Measurements from ENCODE around the gene CCDC71L. TPM values are rescaled to one million over a fixed set of nuclear protein-coding genes. Genes with fewer than 3 reads are reported as not detected.
"Not testable (repeated sequence)": the region's sequence is repeated elsewhere in the genome, so short reads cannot be mapped to it uniquely, and the experiment has no call there.

The CCDC71L gene
- total RNA-seq, 1 experiment from 2014 or later: 18.4 TPM

- H3K27ac ChIP-seq (ENCODE audit: low read depth, low read length, poor library complexity, severe bottlenecking): no peak overlapping the region
These were observed 21.0 kb upstream of the CCDC71L start for GRCh38 chr7:106681815-106682495.

GRCh38 chr7:106679153-106679931, 18.4 kb upstream of the CCDC71L start:
- POLR2A ChIA-PET (ENCODE audit: low non-redundant PET): no interaction called here
- Histone ChIP-seq H3K27ac (ENCODE audit: low read depth, low read length, poor library complexity, severe bottlenecking) (no peak overlapping the region), H3K9me3 (ENCODE audit: low read depth, low read length, poor library complexity, severe bottlenecking) (no peaks in the 10 kb centered on the region), H3K27me3 (replicated peaks; ENCODE audit: insufficient read depth, low read depth, low read length, poor library complexity) (no peaks in the 10 kb centered on the region), H3K36me3 (ENCODE audit: insufficient read depth, low read length, poor library complexity, severe bottlenecking) (no peaks in the 10 kb centered on the region), H3K4me3 (ENCODE audit: low read depth, low read length, poor library complexity, severe bottlenecking) (no peak overlapping the region), H3K4me1 (ENCODE audit: insufficient read depth, low read length, poor library complexity, severe bottlenecking) (no peaks in the 10 kb centered on the region)
- CTCF ChIA-PET: no interaction called here
- DNase-seq (ENCODE audit: low spot score): no peak
- BruUV-seq (replicated peaks): no TSS peak
- intact Hi-C loops (cut with micrococcal nuclease; ENCODE audit: unreplicated experiment): no loop called here
- TF ChIP-seq EZH2 (IDR thresholded peaks at IDR 0.05; ENCODE audit: borderline replicate concordance, low read depth, low read length, poor library complexity, severe bottlenecking): no peak
- TF ChIP-seq CTCF (conservative IDR thresholded peaks at IDR 0.05; ENCODE audit: low read depth, low read length): no peak

More at GRCh38 chr7:106681815-106682495, 21.0 kb upstream of the CCDC71L start:
- no peak for DNase-seq (ENCODE audit: low spot score)
- ChIA-PET POLR2A (ENCODE audit: low non-redundant PET) (no interaction called here), CTCF (no interaction called here)
- H3K27me3 ChIP-seq (replicated peaks; ENCODE audit: insufficient read depth, low read depth, low read length, poor library complexity): no peaks in the 10 kb centered on the region
- no peak for TF ChIP-seq EZH2 (IDR thresholded peaks at IDR 0.05; ENCODE audit: borderline replicate concordance, low read depth, low read length, poor library complexity, severe bottlenecking)
- TF ChIP-seq CTCF (conservative IDR thresholded peaks at IDR 0.05; ENCODE audit: low read depth, low read length): no peak
- BruUV-seq (replicated peaks): no TSS peak
- H3K4me3 ChIP-seq (ENCODE audit: low read depth, low read length, poor library complexity, severe bottlenecking): no peak overlapping the region
- no peaks in the 10 kb centered on the region for H3K9me3 ChIP-seq (ENCODE audit: low read depth, low read length, poor library complexity, severe bottlenecking)
- H3K4me1 ChIP-seq (ENCODE audit: insufficient read depth, low read length, poor library complexity, severe bottlenecking): no peaks in the 10 kb centered on the region
- H3K36me3 ChIP-seq (ENCODE audit: insufficient read depth, low read length, poor library complexity, severe bottlenecking): no peaks in the 10 kb centered on the region
- intact Hi-C loops (cut with micrococcal nuclease; ENCODE audit: unreplicated experiment): no loop called here

GRCh38 chr7:106678795-106679152, 17.8 kb upstream of the CCDC71L start:
- CTCF ChIA-PET: no interaction called here
- Histone ChIP-seq H3K27ac (ENCODE audit: low read depth, low read length, poor library complexity, severe bottlenecking) (no peak overlapping the region), H3K9me3 (ENCODE audit: low read depth, low read length, poor library complexity, severe bottlenecking) (no peaks in the 10 kb centered on the region), H3K36me3 (ENCODE audit: insufficient read depth, low read length, poor library complexity, severe bottlenecking) (no peaks in the 10 kb centered on the region), H3K4me1 (ENCODE audit: insufficient read depth, low read length, poor library complexity, severe bottlenecking) (no peaks in the 10 kb centered on the region), H3K27me3 (replicated peaks; ENCODE audit: insufficient read depth, low read depth, low read length, poor library complexity) (no peaks in the 10 kb centered on the region), H3K4me3 (ENCODE audit: low read depth, low read length, poor library complexity, severe bottlenecking) (no peak overlapping the region)
- POLR2A ChIA-PET (ENCODE audit: low non-redundant PET): no interaction called here
- no TSS peak for BruUV-seq (replicated peaks)
- intact Hi-C loops (cut with micrococcal nuclease; ENCODE audit: unreplicated experiment): no loop called here
- TF ChIP-seq CTCF (conservative IDR thresholded peaks at IDR 0.05; ENCODE audit: low read depth, low read length) (no peak), EZH2 (IDR thresholded peaks at IDR 0.05; ENCODE audit: borderline replicate concordance, low read depth, low read length, poor library complexity, severe bottlenecking) (no peak)
- no peak for DNase-seq (ENCODE audit: low spot score)

- CTCF ChIA-PET; H3K27me3 ChIP-seq (replicated peaks; ENCODE audit: insufficient read depth, low read depth, low read length, poor library complexity); H3K9me3 ChIP-seq (ENCODE audit: low read depth, low read length, poor library complexity, severe bottlenecking); intact Hi-C loops (cut with micrococcal nuclease; ENCODE audit: unreplicated experiment); POLR2A ChIA-PET (ENCODE audit: low non-redundant PET); H3K27ac ChIP-seq (ENCODE audit: low read depth, low read length, poor library complexity, severe bottlenecking); H3K4me1 ChIP-seq (ENCODE audit: insufficient read depth, low read length, poor library complexity, severe bottlenecking); BruUV-seq (replicated peaks); H3K36me3 ChIP-seq (ENCODE audit: insufficient read depth, low read length, poor library complexity, severe bottlenecking); DNase-seq (ENCODE audit: low spot score); H3K4me3 ChIP-seq (ENCODE audit: low read depth, low read length, poor library complexity, severe bottlenecking): not testable (repeated sequence)
These were observed 15.5 kb upstream of the CCDC71L start for GRCh38 chr7:106676506-106676905.

- POLR2A ChIA-PET (ENCODE audit: low non-redundant PET); H3K4me1 ChIP-seq (ENCODE audit: insufficient read depth, low read length, poor library complexity, severe bottlenecking); intact Hi-C loops (cut with micrococcal nuclease; ENCODE audit: unreplicated experiment); CTCF ChIA-PET; BruUV-seq (replicated peaks); DNase-seq (ENCODE audit: low spot score); H3K36me3 ChIP-seq (ENCODE audit: insufficient read depth, low read length, poor library complexity, severe bottlenecking); H3K9me3 ChIP-seq (ENCODE audit: low read depth, low read length, poor library complexity, severe bottlenecking); H3K27me3 ChIP-seq (replicated peaks; ENCODE audit: insufficient read depth, low read depth, low read length, poor library complexity); H3K4me3 ChIP-seq (ENCODE audit: low read depth, low read length, poor library complexity, severe bottlenecking); H3K27ac ChIP-seq (ENCODE audit: low read depth, low read length, poor library complexity, severe bottlenecking): not testable (repeated sequence)
These were observed 12.7 kb upstream of the CCDC71L start for GRCh38 chr7:106673688-106674087.

All from A673 (cell line).